ENCODE data around the gene ATP6V1C2.

- TF ChIP-seq HBP1 (CRISPR knock-in tag; IDR thresholded peaks at IDR 0.05) (no peak), GABPB2 (CRISPR knock-in tag; conservative IDR thresholded peaks at IDR 0.05) (no peak), ELF4 (CRISPR knock-in tag; IDR thresholded peaks at IDR 0.05) (no peak), STAT6 (CRISPR knock-in tag; IDR thresholded peaks at IDR 0.05) (no peak), NFIX (CRISPR knock-in tag; IDR thresholded peaks at IDR 0.05; ENCODE audit: low read depth) (no peak), GATAD2A (IDR thresholded peaks at IDR 0.05) (no peak), USF1 (CRISPR knock-in tag; IDR thresholded peaks at IDR 0.05) (no peak), JUN (IDR thresholded peaks at IDR 0.05; ENCODE audit: borderline replicate concordance, low read depth, low read length) (no peak), JUN (CRISPR knock-in tag; IDR thresholded peaks at IDR 0.05; ENCODE audit: borderline replicate concordance) (no peak), FOXA1 (IDR thresholded peaks at IDR 0.05; ENCODE audit: borderline replicate concordance) (no peak), BACH1 (tag; IDR thresholded peaks at IDR 0.05) (no peak)
These were observed 108.8 kb downstream of the ATP6V1C2 start for GRCh38 chr2:10830203-10830602.

All from K562 (cell line).